Smooth muscle cell (in vitro differentiated cells): ENCODE data around the gene MED28. TPM values are rescaled to one million over a fixed set of nuclear protein-coding genes. Genes with fewer than 3 reads are reported as not detected.
"Not testable (repeated sequence)": the region's sequence is repeated elsewhere in the genome, so short reads cannot be mapped to it uniquely, and the experiment has no call there.

ENCODE experiments used
- DNase-seq: peaks from one replicate; lab custom pipeline; 2025; ENCODE audit not compliant: unreplicated experiment; lab: John Stamatoyannopoulos, UW
- H2AFZ ChIP-seq: fragments of 200-600 bp; sonication (generic); 2 replicates; pipeline ENCODE4 v1.6.0; 2016; ENCODE audit warnings: antibody characterized with exemption, low read depth, mild to moderate bottlenecking
- H3F3A ChIP-seq: fragments of 200-600 bp; sonication (generic); 2 replicates; pipeline ENCODE4 v1.6.0; 2017; ENCODE audit warnings: antibody characterized with exemption, low read depth
- H3K27ac ChIP-seq: fragments of 200-600 bp; sonication (generic); 2 replicates; pipeline ENCODE4 v1.5.1; 2016; ENCODE audit warnings: low read depth, mild to moderate bottlenecking
- H3K27me3 ChIP-seq: fragments of 200-600 bp; sonication (generic); 2 replicates; pipeline ENCODE4 v1.6.1; 2016; ENCODE audit warnings: low read depth, mild to moderate bottlenecking
- H3K36me3 ChIP-seq: fragments of 200-600 bp; sonication (generic); 2 replicates; pipeline ENCODE4 v1.5.1; 2016; ENCODE audit warnings: low read depth
- H3K4me1 ChIP-seq: fragments of 200-600 bp; sonication (generic); 2 replicates; pipeline ENCODE4 v1.5.1; 2016; ENCODE audit warnings: low read depth
- H3K4me2 ChIP-seq: fragments of 200-600 bp; sonication (generic); 2 replicates; pipeline ENCODE4 v1.6.0; 2016; ENCODE audit warnings: mild to moderate bottlenecking
- H3K4me3 ChIP-seq: fragments of 200-600 bp; sonication (generic); 2 replicates; pipeline ENCODE4 v1.5.1; 2016; ENCODE audit warnings: mild to moderate bottlenecking
- H3K79me2 ChIP-seq: fragments of 200-600 bp; sonication (generic); 2 replicates; pipeline ENCODE4 v1.6.0; 2016; ENCODE audit warnings: low read depth, mild to moderate bottlenecking
- H3K9ac ChIP-seq: fragments of 200-600 bp; sonication (generic); 2 replicates; pipeline ENCODE4 v1.6.0; 2016; ENCODE audit warnings: low read depth
- H3K9me3 ChIP-seq: fragments of 200-600 bp; sonication (generic); replicated peaks from 2 replicates; pipeline ENCODE4 v1.5.1; 2016; ENCODE audit warnings: low read depth
- H4K20me1 ChIP-seq: fragments of 200-600 bp; sonication (generic); 2 replicates; pipeline ENCODE4 v1.6.0; 2016; ENCODE audit warnings: low read depth
- WGBS: methylation state at CpG from one replicate; pipeline ENCODE4 v1.1.7; 2016; ENCODE audit warnings: low lambda C conversion rate; 5-methylcytosine and 5-hydroxymethylcytosine counted together
- polyA plus RNA-seq: library from polyadenylated mRNA; unstranded; fragments of >200 nt; fragmentation: Nextera tagmentation; extraction: Ambion mirVana; gene quantifications from 2 replicates; pipeline ENCODE4 v1.2.1, GENCODE V29; 2016
- total RNA-seq: library from RNA; depleted of rRNA; stranded (reverse); fragments of >200 nt; gene quantifications from 2 replicates; pipeline ENCODE4 v1.2.3, GENCODE V29; 2014
- TF ChIP-seq, protein P1 (sequence below): fragments of 200-600 bp; sonication (generic); IDR thresholded peaks from 2 replicates; pipeline ENCODE4 v1.5.1; 2017; ENCODE audit warnings: borderline replicate concordance, mild to moderate bottlenecking, antibody characterized with exemption; ENCODE audit not compliant: insufficient read depth, poor library complexity, severe bottlenecking

MED28 gene
- total and polyA plus RNA-seq, 2 experiments from 2014 or later, result 10.9 to 39.5 TPM

DNA sequence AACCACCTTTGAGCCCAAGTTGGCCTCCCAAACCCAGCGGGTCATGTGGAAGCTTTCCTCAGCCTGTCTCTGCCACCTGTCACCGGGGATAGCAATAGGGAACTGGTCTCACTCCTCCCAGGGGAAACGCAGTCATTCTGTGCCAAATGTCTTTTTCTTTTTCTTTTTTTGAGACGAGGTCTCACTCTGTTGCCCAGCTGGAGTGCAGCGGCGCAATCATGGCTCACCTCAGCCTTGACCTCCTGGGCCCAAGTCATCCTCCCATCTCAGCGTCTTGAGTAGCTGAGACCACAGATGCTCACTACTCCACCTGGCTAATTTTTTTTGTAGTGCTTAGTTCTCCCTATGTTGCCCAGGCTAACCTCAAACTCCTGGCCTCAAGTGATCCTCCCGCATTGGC is 40.3 kb downstream of the MED28 start:
- H3K79me2 ChIP-seq, result no peaks in the 10 kb centered on the region
- H3K4me2 ChIP-seq, result no peak overlapping the region
- H3K27ac ChIP-seq, result no peak overlapping the region
- no peak for DNase-seq
- no peaks in the 10 kb centered on the region for H3K27me3 ChIP-seq
- no peak overlapping the region for H3K4me3 ChIP-seq
- H3K9me3 ChIP-seq, result no peaks in the 10 kb centered on the region
- no peaks in the 10 kb centered on the region for H3K4me1 ChIP-seq
- no peak overlapping the region for H2AFZ ChIP-seq
- whole genome bisulfite sequencing, result 79% methylated on average over 8 of the region's 8 CpGs
- TF ChIP-seq, protein P1, sequence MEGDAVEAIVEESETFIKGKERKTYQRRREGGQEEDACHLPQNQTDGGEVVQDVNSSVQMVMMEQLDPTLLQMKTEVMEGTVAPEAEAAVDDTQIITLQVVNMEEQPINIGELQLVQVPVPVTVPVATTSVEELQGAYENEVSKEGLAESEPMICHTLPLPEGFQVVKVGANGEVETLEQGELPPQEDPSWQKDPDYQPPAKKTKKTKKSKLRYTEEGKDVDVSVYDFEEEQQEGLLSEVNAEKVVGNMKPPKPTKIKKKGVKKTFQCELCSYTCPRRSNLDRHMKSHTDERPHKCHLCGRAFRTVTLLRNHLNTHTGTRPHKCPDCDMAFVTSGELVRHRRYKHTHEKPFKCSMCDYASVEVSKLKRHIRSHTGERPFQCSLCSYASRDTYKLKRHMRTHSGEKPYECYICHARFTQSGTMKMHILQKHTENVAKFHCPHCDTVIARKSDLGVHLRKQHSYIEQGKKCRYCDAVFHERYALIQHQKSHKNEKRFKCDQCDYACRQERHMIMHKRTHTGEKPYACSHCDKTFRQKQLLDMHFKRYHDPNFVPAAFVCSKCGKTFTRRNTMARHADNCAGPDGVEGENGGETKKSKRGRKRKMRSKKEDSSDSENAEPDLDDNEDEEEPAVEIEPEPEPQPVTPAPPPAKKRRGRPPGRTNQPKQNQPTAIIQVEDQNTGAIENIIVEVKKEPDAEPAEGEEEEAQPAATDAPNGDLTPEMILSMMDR, result no peak
- H4K20me1 ChIP-seq, result no peaks in the 10 kb centered on the region
- no peak overlapping the region for H3K9ac ChIP-seq
- no peaks in the 10 kb centered on the region for H3K36me3 ChIP-seq
- H3F3A ChIP-seq, result no peaks in the 10 kb centered on the region

- H3K27ac ChIP-seq, result no peak overlapping the region
- no peaks in the 10 kb centered on the region for H4K20me1 ChIP-seq
- no peak overlapping the region for H3K4me3 ChIP-seq
- H3K36me3 ChIP-seq, result no peaks in the 10 kb centered on the region
- H3K4me2 ChIP-seq, result no peak overlapping the region
- H3F3A ChIP-seq, result no peaks in the 10 kb centered on the region
- TF ChIP-seq, protein P1, result no peak
- no peaks in the 10 kb centered on the region for H3K79me2 ChIP-seq
- no peaks in the 10 kb centered on the region for H3K4me1 ChIP-seq
- no peak overlapping the region for H3K9ac ChIP-seq
- H2AFZ ChIP-seq, result no peak overlapping the region
- DNase-seq, result no peak
- H3K27me3 ChIP-seq, result no peaks in the 10 kb centered on the region
- no peaks in the 10 kb centered on the region for H3K9me3 ChIP-seq
- WGBS, result 92% methylated on average over 1 of the region's 1 CpG
Observed at GRCh38 chr4:17657090-17657489, 42.6 kb downstream of the MED28 start.

GRCh38 chr4:17657849-17658248 is 43.4 kb downstream of the MED28 start:
- Histone ChIP-seq H3K9ac (no peak overlapping the region), H3K27ac (no peak overlapping the region), H3K27me3 (no peaks in the 10 kb centered on the region), H3K79me2 (no peaks in the 10 kb centered on the region), H3K9me3 (no peaks in the 10 kb centered on the region), H3K4me3 (no peak overlapping the region), H3K4me2 (no peak overlapping the region), H3F3A (no peaks in the 10 kb centered on the region), H2AFZ (no peak overlapping the region), H4K20me1 (no peaks in the 10 kb centered on the region), H3K4me1 (no peaks in the 10 kb centered on the region), H3K36me3 (no peaks in the 10 kb centered on the region)
- WGBS, result 90% methylated on average over 9 of the region's 9 CpGs
- no peak for DNase-seq
- TF ChIP-seq, protein P1, result no peak

DNA sequence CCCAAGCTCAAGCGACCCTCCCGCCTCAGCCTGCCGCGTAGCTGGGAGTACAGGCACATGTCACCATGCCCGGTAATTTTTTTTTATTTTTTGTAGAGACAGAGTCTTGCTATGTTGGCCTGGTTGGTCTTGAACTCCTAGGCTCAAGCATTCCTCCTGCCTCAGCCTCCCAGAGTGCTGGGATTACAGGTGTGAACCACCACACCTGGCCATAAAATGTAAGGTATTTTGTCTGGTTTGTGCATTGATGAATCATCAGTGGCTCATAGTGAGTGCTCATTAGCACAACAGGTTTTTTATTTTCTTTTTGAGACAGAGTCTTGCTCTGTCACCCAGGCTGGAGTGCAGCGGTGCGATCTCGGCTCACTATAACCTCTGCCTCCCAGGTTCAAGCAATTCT is 44.8 kb downstream of the MED28 start:
- not testable (repeated sequence) for H3K9ac ChIP-seq, H3K4me2 ChIP-seq, H2AFZ ChIP-seq, H3K4me3 ChIP-seq, H3K9me3 ChIP-seq, H4K20me1 ChIP-seq, H3K36me3 ChIP-seq, H3K27ac ChIP-seq, H3K79me2 ChIP-seq, H3F3A ChIP-seq, DNase-seq, H3K4me1 ChIP-seq, H3K27me3 ChIP-seq
- 100% methylated on average over 8 of the region's 8 CpGs for WGBS
